Measurements from ENCODE around the gene KCNG2.

Gene KCNG2

GRCh38 chr18:79896738-79897137 lies 99.0 kb downstream of the KCNG2 start:
- DNase-seq: no peak

GRCh38 chr18:79897940-79898625 lies 100.3 kb downstream of the KCNG2 start:
- DNase-seq: no peak

- no peak for DNase-seq
Measured at GRCh38 chr18:79898952-79899608, 101.3 kb downstream of the KCNG2 start.

GRCh38 chr18:79899609-79900445 lies 102.1 kb downstream of the KCNG2 start:
- DNase-seq: no peak

GRCh38 chr18:79900610-79901570 lies 103.2 kb downstream of the KCNG2 start:
- DNase-seq: no peak

GRCh38 chr18:79901665-79902064 lies 103.9 kb downstream of the KCNG2 start:
- DNase-seq: no peak

GRCh38 chr18:79902075-79902474 lies 104.3 kb downstream of the KCNG2 start:
- DNase-seq: no peak

- DNase-seq: no peak
Measured at GRCh38 chr18:79902640-79903039, 104.9 kb downstream of the KCNG2 start.

- DNase-seq: no peak
Measured at GRCh38 chr18:79903071-79903635, 105.4 kb downstream of the KCNG2 start.

- DNase-seq: no peak
Measured at GRCh38 chr18:79903787-79904356, 106.1 kb downstream of the KCNG2 start.

- DNase-seq: no peak
Measured at GRCh38 chr18:79904357-79905147, 106.8 kb downstream of the KCNG2 start.

- no peak for DNase-seq
Measured at GRCh38 chr18:79905389-79905911, 107.7 kb downstream of the KCNG2 start.

GRCh38 chr18:79905993-79906392 lies 108.3 kb downstream of the KCNG2 start:
- DNase-seq: no peak

- no peak for DNase-seq
Measured at GRCh38 chr18:79906706-79907105, 109.0 kb downstream of the KCNG2 start.

GRCh38 chr18:79910563-79911343 lies 113.0 kb downstream of the KCNG2 start:
- DNase-seq: no peak

GRCh38 chr18:79911344-79912270 lies 113.9 kb downstream of the KCNG2 start:
- no peak for DNase-seq

GRCh38 chr18:79912409-79912991 lies 114.8 kb downstream of the KCNG2 start:
- no peak for DNase-seq
